ENCODE results near the gene SPAG9.

DNA sequence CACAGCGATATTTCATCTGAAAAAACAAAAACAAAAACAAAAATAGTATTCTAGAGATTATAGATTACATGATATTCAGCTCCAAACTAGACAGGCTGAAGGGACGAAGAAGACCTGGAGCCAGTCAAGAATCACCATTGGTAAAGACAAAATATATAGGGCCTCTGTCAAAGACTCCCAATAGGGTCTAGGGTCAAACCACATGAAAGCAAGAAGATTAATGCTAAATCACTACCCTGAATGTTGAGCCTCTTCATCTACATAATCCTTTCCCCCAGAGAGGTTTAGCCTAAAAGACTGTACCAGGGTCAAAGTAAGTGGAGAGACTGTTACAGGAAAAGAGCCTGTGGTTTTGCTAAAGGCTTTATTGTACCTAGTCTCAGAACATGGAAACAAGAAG, 21.9 kb upstream of the SPAG9 start:
- TF ChIP-seq, protein P1, sequence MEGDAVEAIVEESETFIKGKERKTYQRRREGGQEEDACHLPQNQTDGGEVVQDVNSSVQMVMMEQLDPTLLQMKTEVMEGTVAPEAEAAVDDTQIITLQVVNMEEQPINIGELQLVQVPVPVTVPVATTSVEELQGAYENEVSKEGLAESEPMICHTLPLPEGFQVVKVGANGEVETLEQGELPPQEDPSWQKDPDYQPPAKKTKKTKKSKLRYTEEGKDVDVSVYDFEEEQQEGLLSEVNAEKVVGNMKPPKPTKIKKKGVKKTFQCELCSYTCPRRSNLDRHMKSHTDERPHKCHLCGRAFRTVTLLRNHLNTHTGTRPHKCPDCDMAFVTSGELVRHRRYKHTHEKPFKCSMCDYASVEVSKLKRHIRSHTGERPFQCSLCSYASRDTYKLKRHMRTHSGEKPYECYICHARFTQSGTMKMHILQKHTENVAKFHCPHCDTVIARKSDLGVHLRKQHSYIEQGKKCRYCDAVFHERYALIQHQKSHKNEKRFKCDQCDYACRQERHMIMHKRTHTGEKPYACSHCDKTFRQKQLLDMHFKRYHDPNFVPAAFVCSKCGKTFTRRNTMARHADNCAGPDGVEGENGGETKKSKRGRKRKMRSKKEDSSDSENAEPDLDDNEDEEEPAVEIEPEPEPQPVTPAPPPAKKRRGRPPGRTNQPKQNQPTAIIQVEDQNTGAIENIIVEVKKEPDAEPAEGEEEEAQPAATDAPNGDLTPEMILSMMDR (IDR thresholded peaks at IDR 0.05 in 2 of 3, conservative IDR thresholded peaks at IDR 0.05 in 1 of 3; ENCODE audit: borderline replicate concordance in 1 of 3, insufficient read depth in 1 of 3, low read depth in 2 of 3, low read length in 2 of 3) = no peak
- TF ChIP-seq RAD21 (IDR thresholded peaks at IDR 0.05; ENCODE audit: low read depth) = no peak
- TF ChIP-seq EZH2 (IDR thresholded peaks at IDR 0.05) = no peak
- TF ChIP-seq JUND (IDR thresholded peaks at IDR 0.05) = no peak
- no peak for TF ChIP-seq POLR2A (IDR thresholded peaks at IDR 0.05; ENCODE audit: borderline replicate concordance, extremely low read depth, insufficient read depth, insufficient read length)
- TF ChIP-seq POLR2AphosphoS5 (IDR thresholded peaks at IDR 0.05; ENCODE audit: low read depth, low read length) = no peak
- no peak for TF ChIP-seq EZH2phosphoT487 (IDR thresholded peaks at IDR 0.05; ENCODE audit: borderline replicate concordance)
- TF ChIP-seq ZNF274 (IDR thresholded peaks at IDR 0.05; ENCODE audit: low read depth, low read length) = no peak
- TF ChIP-seq, protein P2, sequence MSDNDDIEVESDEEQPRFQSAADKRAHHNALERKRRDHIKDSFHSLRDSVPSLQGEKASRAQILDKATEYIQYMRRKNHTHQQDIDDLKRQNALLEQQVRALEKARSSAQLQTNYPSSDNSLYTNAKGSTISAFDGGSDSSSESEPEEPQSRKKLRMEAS (IDR thresholded peaks at IDR 0.05) = no peak
- TF ChIP-seq SIN3A (IDR thresholded peaks at IDR 0.05; ENCODE audit: low read depth) = no peak
- no peak for TF ChIP-seq SP1 (IDR thresholded peaks at IDR 0.05; ENCODE audit: low read depth)
